Stimulated activated CD4-positive, alpha-beta T cell treated with anti-CD3 and anti-CD28 coated beads, Interleukin-2, amount 100 ng/mL, for 4 hours (primary cell): ENCODE measurements around the gene FANCC.

ENCODE experiments used
- DNase-seq: peaks from one replicate; pipeline ENCODE4 v3.0.0-alpha.2; 2020; ENCODE audit warnings: low read depth

Gene FANCC

GRCh38 chr9:95189251-95190098, 128.0 kb downstream of the FANCC start:
- peak; percentile 3 for DNase-seq

- no peak for DNase-seq
These were observed 129.1 kb downstream of the FANCC start for GRCh38 chr9:95188459-95188858.

GRCh38 chr9:95185956-95186355, 131.6 kb downstream of the FANCC start:
- no peak for DNase-seq

GRCh38 chr9:95182854-95183563, 134.5 kb downstream of the FANCC start:
- DNase-seq: no peak

DNA sequence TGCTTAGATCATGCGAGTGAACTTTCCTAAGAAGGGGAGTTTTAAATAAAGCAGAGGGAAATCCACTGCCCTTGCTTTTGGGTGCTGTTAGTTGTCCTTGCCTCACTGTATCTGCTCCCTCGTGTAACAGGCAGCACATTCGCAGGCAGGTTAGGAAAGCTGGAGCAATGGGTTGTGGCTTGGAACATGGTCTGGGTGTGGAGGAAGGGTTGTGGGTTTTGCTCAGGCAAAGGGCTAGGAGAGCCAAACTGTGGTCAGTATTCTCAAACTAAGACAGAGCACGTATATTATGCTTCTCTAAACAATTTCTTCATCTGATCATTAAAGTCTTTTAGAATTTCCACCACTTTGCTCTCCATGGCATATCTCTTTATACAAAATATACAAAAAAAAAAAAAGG, 135.7 kb downstream of the FANCC start:
- DNase-seq: no peak

GRCh38 chr9:95181226-95181818, 136.2 kb downstream of the FANCC start:
- no peak for DNase-seq

GRCh38 chr9:95177617-95178016, 139.9 kb downstream of the FANCC start:
- DNase-seq: no peak

- DNase-seq: no peak
These were observed 140.7 kb downstream of the FANCC start for GRCh38 chr9:95176755-95177319.

- no peak for DNase-seq
These were observed 142.0 kb downstream of the FANCC start for GRCh38 chr9:95175523-95175922.

- DNase-seq: no peak
These were observed 143.5 kb downstream of the FANCC start for GRCh38 chr9:95174038-95174437.

DNA sequence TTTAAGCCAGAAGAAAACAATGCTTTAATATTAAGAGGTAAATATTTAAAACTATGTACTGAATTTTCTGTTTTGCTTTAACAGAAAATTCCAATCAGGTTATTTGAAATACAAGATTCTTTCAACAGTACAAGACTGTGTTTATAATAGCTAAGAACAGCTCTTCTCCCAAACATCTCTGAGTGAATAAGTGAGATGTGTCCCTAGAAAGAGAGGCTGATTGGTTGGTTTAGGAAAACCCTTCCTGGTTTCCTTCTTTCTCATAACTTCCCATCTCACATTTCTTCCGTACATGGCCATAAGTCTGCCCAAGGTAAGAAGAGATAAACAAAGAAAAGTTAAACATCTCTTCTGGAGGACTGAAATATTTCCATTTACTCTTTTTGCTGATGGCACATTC, 145.9 kb downstream of the FANCC start:
- no peak for DNase-seq

- DNase-seq: no peak
These were observed 146.5 kb downstream of the FANCC start for GRCh38 chr9:95171001-95171400.

DNA sequence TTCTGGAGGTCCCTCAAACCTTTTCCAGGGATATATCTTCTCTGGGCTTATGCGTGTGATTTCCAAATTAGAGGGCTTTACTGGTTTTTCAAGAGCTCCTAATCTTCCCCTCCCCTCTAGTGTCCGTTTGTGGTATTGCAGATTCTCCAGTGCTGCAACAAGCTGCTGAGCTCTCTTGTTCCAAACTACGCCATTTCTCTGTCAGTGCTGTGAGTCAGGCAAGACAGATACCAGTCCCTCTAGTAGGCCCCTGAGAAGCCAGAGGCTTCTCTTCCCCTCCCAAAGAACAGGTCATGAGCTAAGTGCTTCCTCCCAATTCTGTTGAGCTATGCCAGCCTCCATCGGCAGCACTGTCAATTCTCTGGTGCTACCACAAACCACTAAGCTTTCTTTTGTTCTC, 149.5 kb downstream of the FANCC start:
- DNase-seq: peak; percentile 9

- no peak for DNase-seq
These were observed 152.5 kb downstream of the FANCC start for GRCh38 chr9:95165004-95165403.

DNA sequence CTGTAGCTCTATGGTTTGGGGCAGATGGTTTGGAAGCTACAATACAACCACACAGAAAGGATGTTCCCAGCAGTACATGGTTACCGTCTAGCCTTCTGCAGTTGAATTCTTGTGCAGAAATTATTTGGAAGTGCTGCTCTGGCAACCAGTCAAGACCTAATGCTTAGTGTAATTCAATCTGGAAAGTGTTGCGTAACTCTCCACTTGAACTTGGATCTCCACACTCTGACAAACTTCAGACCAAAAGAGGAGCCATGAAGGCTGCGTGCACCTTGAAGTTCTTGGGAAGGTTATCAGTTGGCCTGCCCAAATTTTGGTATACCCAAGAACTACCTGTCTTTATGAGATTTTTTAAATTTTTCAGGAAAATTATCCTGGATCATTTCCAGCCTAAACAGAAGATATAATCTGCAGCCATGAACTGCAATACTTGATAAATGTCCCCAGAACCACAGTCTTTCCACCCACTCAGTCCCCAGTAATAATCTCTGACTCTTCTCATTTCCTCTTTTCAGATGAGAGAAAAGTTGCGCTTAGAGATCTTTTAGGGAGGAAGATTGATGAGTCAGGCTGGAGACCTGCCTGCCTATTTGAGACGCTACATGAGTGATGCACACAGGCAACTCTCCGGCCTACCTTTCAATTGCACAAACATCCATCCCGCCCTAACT, 159.9 kb downstream of the FANCC start:
- no peak for DNase-seq

- no peak for DNase-seq
These were observed 161.4 kb downstream of the FANCC start for GRCh38 chr9:95156074-95156473.

GRCh38 chr9:95155220-95155619, 162.3 kb downstream of the FANCC start:
- no peak for DNase-seq

- DNase-seq: no peak
These were observed 166.6 kb downstream of the FANCC start for GRCh38 chr9:95150903-95151302.

DNA sequence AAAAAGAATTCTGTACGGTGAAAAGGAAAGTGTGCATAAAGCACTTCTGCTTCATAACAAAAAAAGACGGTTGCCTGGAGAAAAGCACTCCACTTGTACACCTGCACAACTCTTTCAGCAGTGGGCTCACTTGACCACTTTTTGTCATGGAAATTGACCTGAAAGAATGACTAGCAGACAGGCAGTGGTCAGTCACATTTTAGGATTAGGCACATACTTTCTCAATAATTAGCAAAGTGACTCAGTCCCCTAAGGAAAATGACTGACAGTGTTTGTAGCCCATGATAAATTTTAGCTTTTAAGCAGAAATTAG, 169.3 kb downstream of the FANCC start:
- DNase-seq: no peak

GRCh38 chr9:95147452-95148207, 169.9 kb downstream of the FANCC start:
- DNase-seq: no peak
